GM12878 (cell line): Measurements from ENCODE around the gene CCNI. TPM values are rescaled to one million over a fixed set of nuclear protein-coding genes. Genes with fewer than 3 reads are reported as not detected.

Experiments
- ATAC-seq: fragments of 200-7000 bp; cut with Tn5 transposase; 3 replicates; pipeline ENCODE4 v1.9.1; 2020; ENCODE audit warnings: mild to moderate bottlenecking, moderate library complexity
- BruUV-seq: library from RNA; stranded (reverse); fragments of 400-500 nt; replicated peaks from 2 replicates; lab custom pipeline; 2021; lab: Mats Ljungman, UMichigan
- CTCF ChIA-PET: fragments of 300-600 bp; sonication (Branson Sonifier 250); formaldehyde crosslinking; extraction: SDS; loops from one replicate; lab custom pipeline; 2021; ENCODE audit warnings: inconsistent platforms; lab: Yijun Ruan, JAX
- POLR2A ChIA-PET: fragments of 350-600 bp; formaldehyde crosslinking; extraction: SDS; loops from one replicate; lab custom pipeline; 2021; ENCODE audit warnings: inconsistent platforms; lab: Charles Lee
- RAD21 ChIA-PET: fragments of 300-600 bp; sonication (Branson Sonifier 250); formaldehyde crosslinking; loops from one replicate; lab custom pipeline; 2023; ENCODE audit warnings: antibody characterized with exemption; ENCODE audit not compliant: unreplicated experiment; lab: Charles Lee
- SMC1A ChIA-PET: fragments of 300-600 bp; sonication (Branson Sonifier 250); formaldehyde crosslinking; loops from one replicate; lab custom pipeline; 2023; ENCODE audit not compliant: unreplicated experiment, uncharacterized antibody; lab: Charles Lee
- DNase-seq: peaks from one replicate; pipeline ENCODE4 v3.0.0-alpha.2; 2011; ENCODE audit warnings: low read depth, low spot score
- FAIRE-seq: peaks from 3 replicates; lab custom pipeline; 2011; peaks lifted over from hg19 to GRCh38; lab: Jason Lieb, UNC
- H2AFZ ChIP-seq: 2 replicates; pipeline ENCODE4 v1.6.0; 2011; ENCODE audit warnings: low read depth, low read length, control low read depth; ENCODE audit not compliant: control insufficient read depth
- H3K27ac ChIP-seq: 2 replicates; pipeline ENCODE4 v1.5.1; 2011; ENCODE audit warnings: control low read depth; ENCODE audit not compliant: control insufficient read depth, insufficient read depth
- H3K27me3 ChIP-seq, 2 experiments: replicated peaks in 1 of 2; 2 replicates each; pipeline versions ENCODE4 v1.6.0 to v1.6.1; 2011; ENCODE audit warnings: low read length in 1 of 2; ENCODE audit not compliant: control insufficient read depth in 2 of 2, insufficient read depth in 2 of 2
- H3K36me3 ChIP-seq, 2 experiments: 2 replicates each; pipeline ENCODE4 v1.5.1; 2011; ENCODE audit warnings: low read length in 1 of 2; ENCODE audit not compliant: control insufficient read depth in 2 of 2, insufficient read depth in 2 of 2
- H3K4me1 ChIP-seq: 2 replicates; pipeline ENCODE4 v1.6.1; 2011; ENCODE audit warnings: mild to moderate bottlenecking, low read length, moderate library complexity, mixed read lengths; ENCODE audit not compliant: control insufficient read depth, insufficient read depth
- H3K4me2 ChIP-seq: 2 replicates; pipeline ENCODE4 v1.6.0; 2011; ENCODE audit warnings: control low read depth; ENCODE audit not compliant: control insufficient read depth, insufficient read depth
- H3K4me3 ChIP-seq: fragments of 200-600 bp; sonication (generic); 2 replicates; pipeline ENCODE4 v1.5.1; 2016
- H3K79me2 ChIP-seq: 2 replicates; pipeline ENCODE4 v1.6.0; 2011; ENCODE audit warnings: low read length; ENCODE audit not compliant: control insufficient read depth, insufficient read depth
- H3K9ac ChIP-seq: 2 replicates; pipeline ENCODE4 v1.8.0; 2011; ENCODE audit warnings: low read length, control low read depth, mixed read lengths; ENCODE audit not compliant: control insufficient read depth, insufficient read depth
- H3K9me3 ChIP-seq: replicated peaks from 3 replicates; pipeline ENCODE4 v1.5.1; 2011; ENCODE audit warnings: mild to moderate bottlenecking, low read length; ENCODE audit not compliant: control insufficient read depth, insufficient read depth
- H4K20me1 ChIP-seq: 2 replicates; pipeline ENCODE4 v1.6.0; 2011; ENCODE audit not compliant: control insufficient read depth, insufficient read depth
- CHD4 ChIP-seq: fragments of 200-600 bp; sonication (generic); IDR thresholded peaks from 2 replicates; pipeline ENCODE4 v1.6.1; 2016; ENCODE audit warnings: mild to moderate bottlenecking
- ELK1 ChIP-seq: IDR thresholded peaks from 2 replicates; pipeline ENCODE4 v1.6.1; 2012; ENCODE audit warnings: low read depth, low read length, improper control_type of control experiment
- EZH2 ChIP-seq: IDR thresholded peaks from 2 replicates; pipeline ENCODE4 v1.6.1; 2012; ENCODE audit warnings: low read depth, mild to moderate bottlenecking, control low read depth, inconsistent platforms, low read length, borderline replicate concordance; ENCODE audit not compliant: control insufficient read depth
- IKZF1 ChIP-seq: fragments of 450-650 bp; conservative IDR thresholded peaks from 2 replicates; pipeline ENCODE4 v1.6.1; 2017; ENCODE audit warnings: antibody characterized with exemption, mild to moderate bottlenecking
- IRF3 ChIP-seq: fragments of 450-650 bp; IDR thresholded peaks from 2 replicates; pipeline ENCODE4 v1.6.1; 2014; ENCODE audit warnings: mild to moderate bottlenecking
- IRF5 ChIP-seq: fragments of 450-650 bp; IDR thresholded peaks from 2 replicates; pipeline ENCODE4 v1.6.1; 2017; ENCODE audit warnings: borderline replicate concordance
- KDM1A ChIP-seq: fragments of 200-600 bp; sonication (generic); IDR thresholded peaks from 2 replicates; pipeline ENCODE4 v1.6.1; 2016; ENCODE audit warnings: borderline replicate concordance
- MYB ChIP-seq: fragments of 150-350 bp; IDR thresholded peaks from 2 replicates; pipeline ENCODE4 v1.6.1; 2014; ENCODE audit warnings: mild to moderate bottlenecking, low read depth, low read length, borderline replicate concordance
- NFYB ChIP-seq: IDR thresholded peaks from 2 replicates; pipeline ENCODE4 v1.6.1; 2011; ENCODE audit warnings: low read depth, mild to moderate bottlenecking, low read length, improper control_type of control experiment, moderate library complexity; ENCODE audit not compliant: insufficient read depth
- NR2F1 ChIP-seq: fragments of 450-650 bp; conservative IDR thresholded peaks from 2 replicates; pipeline ENCODE4 v1.6.1; 2017; ENCODE audit warnings: mild to moderate bottlenecking
- POLR2AphosphoS2 ChIP-seq: IDR thresholded peaks from 2 replicates; pipeline ENCODE4 v1.6.1; 2011; ENCODE audit warnings: low read depth, mild to moderate bottlenecking, low read length, improper control_type of control experiment, moderate library complexity
- RELB ChIP-seq: fragments of 450-650 bp; IDR thresholded peaks from 2 replicates; pipeline ENCODE4 v1.6.1; 2017; ENCODE audit warnings: low read depth, mild to moderate bottlenecking, moderate library complexity
- SKIL ChIP-seq: fragments of 450-650 bp; IDR thresholded peaks from 2 replicates; pipeline ENCODE4 v1.6.1; 2017; ENCODE audit warnings: mild to moderate bottlenecking, low read depth, inconsistent platforms; ENCODE audit not compliant: poor library complexity, severe bottlenecking
- STAT1 ChIP-seq: fragments of 450-650 bp; conservative IDR thresholded peaks from 2 replicates; pipeline ENCODE4 v1.6.1; 2014; ENCODE audit warnings: antibody characterized with exemption, mild to moderate bottlenecking
- TARDBP ChIP-seq: IDR thresholded peaks from 2 replicates; pipeline ENCODE4 v1.6.1; 2016; ENCODE audit warnings: borderline replicate concordance
- TBL1XR1 ChIP-seq: IDR thresholded peaks from 2 replicates; pipeline ENCODE4 v1.6.1; 2012; ENCODE audit warnings: low read depth, low read length, improper control_type of control experiment
- WGBS: methylation state at CpG from one replicate; pipeline ENCODE4 v1.1.6; 2016; ENCODE audit warnings: low lambda C conversion rate; ENCODE audit not compliant: insufficient replicate concordance, insufficient coverage; ENCODE audit errors: missing lambda C conversion rate; 5-methylcytosine and 5-hydroxymethylcytosine counted together
- in situ Hi-C: fragments of 300-500 bp; cut with MboI; formaldehyde crosslinking; loops from 9 replicates; pipeline ENCODE4 v1.14.3; 2018; ENCODE audit warnings: mixed read lengths
- intact Hi-C: fragments of 100-400 bp; cut with micrococcal nuclease; formaldehyde crosslinking; loops from one replicate; pipeline ENCODE4 v1.14.2; 2022; ENCODE audit not compliant: unreplicated experiment
- polyA plus RNA-seq, 11 experiments: library from polyadenylated mRNA; depleted of rRNA in 4 of 11; unstranded in 6 of 11; stranded (reverse) in 5 of 11; fragments of >200 nt; fragmentation: Nextera tagmentation in 4 of 11; fragmentation: Illumina TruSeq in 1 of 11; extraction: Ambion mirVana in 4 of 11; extraction: Trizol in 1 of 11; gene quantifications; 1 replicate in 1 of 11; 2 replicates in 10 of 11; pipeline versions ENCODE4 v1.2.1 to v1.2.3, GENCODE V29; 2011 to 2016; ENCODE audit warnings: inconsistent platforms in 2 of 11, missing spikeins in 2 of 11, low read depth in 1 of 11
- total RNA-seq, 4 experiments: library from RNA; depleted of rRNA in 3 of 4; stranded (reverse); fragments of >200 nt in 3 of 4; fragmentation: Illumina TruSeq in 1 of 4; extraction: Trizol in 1 of 4; gene quantifications; 2 replicates each; pipeline versions ENCODE4 v1.2.1 to v1.2.3, GENCODE V29; 2013 to 2021

Gene CCNI
- total and polyA plus RNA-seq, 10 of the 15 experiments (the other 5 are each of a cell fraction or from before 2014, with no cell fraction given), result 70.6 to 178 (median 105) TPM

- 98% methylated on average over 5 of the region's 5 CpGs for WGBS
- ChIA-PET POLR2A (no interaction called here), CTCF (interaction anchor here (5.2 kb wide), 1 partner anchor 47 kb away, joined by 30 read pairs; no protein-coding TSS in a partner anchor), RAD21 (no interaction called here), SMC1A (interaction anchor here (1.2 kb wide), 1 partner anchor 16 kb away, joined by 3 read pairs; no protein-coding TSS in a partner anchor)
- Histone ChIP-seq H3K4me2 (no peak overlapping the region), H3K4me1 (peaks cover 24% of the 10 kb centered on the region), H3K36me3 (peaks cover 4 to 24% of the 10 kb centered on the region in 2 experiments), H3K79me2 (peaks cover 19% of the 10 kb centered on the region), H3K27ac (no peak overlapping the region), H3K9ac (no peak overlapping the region), H2AFZ (no peak overlapping the region), H3K27me3 (no peaks in the 10 kb centered on the region), H3K4me3 (no peak overlapping the region), H3K9me3 (no peaks in the 10 kb centered on the region), H4K20me1 (no peaks in the 10 kb centered on the region)
- FAIRE-seq (no peak), ATAC-seq (no peak), DNase-seq (no peak)
- no TSS peak for BruUV-seq
- intact Hi-C loops, result no loop called here
- in situ Hi-C loops, result no loop called here
- TF ChIP-seq NR2F1 (no peak), SKIL (no peak), RELB (no peak), IRF5 (no peak), MYB (no peak), POLR2AphosphoS2 (no peak), STAT1 (no peak), NFYB (no peak), ELK1 (no peak), IRF3 (no peak), KDM1A (no peak), EZH2 (no peak), IKZF1 (no peak), CHD4 (no peak), TARDBP (no peak), TBL1XR1 (no peak)
Measured at GRCh38 chr4:76997532-76997931, 78.3 kb downstream of the CCNI start.
